SH-SY5Y (cell line): ENCODE data around the gene PASD1.

Source experiments
- GATA2 ChIP-seq: IDR thresholded peaks from 2 replicates; pipeline ENCODE4 v1.6.1; 2011; ENCODE audit warnings: mild to moderate bottlenecking, low read depth, low read length
- GATA3 ChIP-seq: IDR thresholded peaks from 2 replicates; pipeline ENCODE4 v1.6.1; 2011; ENCODE audit warnings: low read depth, mild to moderate bottlenecking, low read length, moderate library complexity

- TF ChIP-seq GATA2: no peak
- no peak for TF ChIP-seq GATA3
Observed at GRCh38 chrX:151633157-151633556, 69.7 kb downstream of the PASD1 start.
